ENCODE measurements around the gene APBB1.

Gene APBB1

GRCh38 chr11:6387811-6388599, 30.9 kb downstream of the APBB1 start:
- TF ChIP-seq CTCF (IDR thresholded peaks at IDR 0.05; ENCODE audit: borderline replicate concordance, extremely low read depth, low read length, poor library complexity, severe bottlenecking) (no peak), EZH2 (IDR thresholded peaks at IDR 0.05; ENCODE audit: borderline replicate concordance, low read depth, low read length, severe bottlenecking) (no peak)
- no peaks in the 10 kb centered on the region for H3K79me2 ChIP-seq (ENCODE audit: insufficient read depth, low read length)
- H3K36me3 ChIP-seq (ENCODE audit: insufficient read depth, low read length) = no peaks in the 10 kb centered on the region
- ATAC-seq (ENCODE audit: insufficient read depth, low read depth) (no peak), DNase-seq (no peak)
- peaks cover 26% of the 10 kb centered on the region for H3K4me1 ChIP-seq (ENCODE audit: insufficient read depth, low read length)
- no peaks in the 10 kb centered on the region for H3K9me3 ChIP-seq (ENCODE audit: insufficient read depth, low read length, severe bottlenecking)
- no peak overlapping the region for H2AFZ ChIP-seq (ENCODE audit: low read depth, low read length)
- H4K20me1 ChIP-seq (ENCODE audit: insufficient read depth, low read length) = peaks cover 10% of the 10 kb centered on the region; the same call in 1 of the 2 replicates
- no peaks in the 10 kb centered on the region for H3K27me3 ChIP-seq (ENCODE audit: insufficient read depth, low read length, poor library complexity)
- no peak overlapping the region for H3K4me2 ChIP-seq (ENCODE audit: insufficient read depth, low read length)
- H3K27ac ChIP-seq (ENCODE audit: low read length) = no peak overlapping the region
- no peak overlapping the region for H3K9ac ChIP-seq (ENCODE audit: low read depth, low read length)
- H3K4me3 ChIP-seq (ENCODE audit: low read depth in 1 of 2, low read length in 2 of 2) = no peak overlapping the region

GRCh38 chr11:6385046-6385777, 33.7 kb downstream of the APBB1 start:
- H3K4me1 ChIP-seq (ENCODE audit: insufficient read depth, low read length) = peaks cover 10% of the 10 kb centered on the region
- no peaks in the 10 kb centered on the region for H3K9me3 ChIP-seq (ENCODE audit: insufficient read depth, low read length, severe bottlenecking)
- ATAC-seq (ENCODE audit: insufficient read depth, low read depth) (no peak), DNase-seq (no peak)
- H3K36me3 ChIP-seq (ENCODE audit: insufficient read depth, low read length) = no peaks in the 10 kb centered on the region
- TF ChIP-seq EZH2 (IDR thresholded peaks at IDR 0.05; ENCODE audit: borderline replicate concordance, low read depth, low read length, severe bottlenecking) (no peak), CTCF (IDR thresholded peaks at IDR 0.05; ENCODE audit: borderline replicate concordance, extremely low read depth, low read length, poor library complexity, severe bottlenecking) (no peak)
- H3K27me3 ChIP-seq (ENCODE audit: insufficient read depth, low read length, poor library complexity) = no peaks in the 10 kb centered on the region
- no peak overlapping the region for H2AFZ ChIP-seq (ENCODE audit: low read depth, low read length)
- no peak overlapping the region for H3K4me3 ChIP-seq (ENCODE audit: low read depth in 1 of 2, low read length in 2 of 2)
- H3K4me2 ChIP-seq (ENCODE audit: insufficient read depth, low read length) = no peak overlapping the region
- H3K27ac ChIP-seq (ENCODE audit: low read length) = no peak overlapping the region
- no peaks in the 10 kb centered on the region for H3K79me2 ChIP-seq (ENCODE audit: insufficient read depth, low read length)
- H4K20me1 ChIP-seq (ENCODE audit: insufficient read depth, low read length) = no peaks in the 10 kb centered on the region
- H3K9ac ChIP-seq (ENCODE audit: low read depth, low read length) = no peak overlapping the region

- Histone ChIP-seq H3K4me3 (ENCODE audit: low read depth in 1 of 2, low read length in 2 of 2) (no peak overlapping the region), H3K79me2 (ENCODE audit: insufficient read depth, low read length) (no peaks in the 10 kb centered on the region), H3K27ac (ENCODE audit: low read length) (no peak overlapping the region), H3K36me3 (ENCODE audit: insufficient read depth, low read length) (no peaks in the 10 kb centered on the region), H3K9ac (ENCODE audit: low read depth, low read length) (no peak overlapping the region), H3K4me1 (ENCODE audit: insufficient read depth, low read length) (no peaks in the 10 kb centered on the region), H2AFZ (ENCODE audit: low read depth, low read length) (no peak overlapping the region), H3K4me2 (ENCODE audit: insufficient read depth, low read length) (no peak overlapping the region), H3K27me3 (ENCODE audit: insufficient read depth, low read length, poor library complexity) (peaks cover 10% of the 10 kb centered on the region), H4K20me1 (ENCODE audit: insufficient read depth, low read length) (no peaks in the 10 kb centered on the region), H3K9me3 (ENCODE audit: insufficient read depth, low read length, severe bottlenecking) (no peaks in the 10 kb centered on the region)
- no peak for DNase-seq
- TF ChIP-seq CTCF (IDR thresholded peaks at IDR 0.05; ENCODE audit: borderline replicate concordance, extremely low read depth, low read length, poor library complexity, severe bottlenecking) = no peak
- no peak for TF ChIP-seq EZH2 (IDR thresholded peaks at IDR 0.05; ENCODE audit: borderline replicate concordance, low read depth, low read length, severe bottlenecking)
- no peak for ATAC-seq (ENCODE audit: insufficient read depth, low read depth)
Observed at GRCh38 chr11:6378640-6378989, 40.3 kb downstream of the APBB1 start.
